GM23338 (cell line): ENCODE data around the gene CAPG. TPM values are rescaled to one million over a fixed set of nuclear protein-coding genes. Genes with fewer than 3 reads are reported as not detected.

Experiments
- ATAC-seq: fragments of 200-7000 bp; cut with Tn5 transposase; 3 replicates; pipeline ENCODE4 v1.9.1; 2020
- DNase-seq: peaks from one replicate; pipeline ENCODE4 v3.0.0-alpha.2; 2015; ENCODE audit warnings: low spot score
- H2AFZ ChIP-seq: fragments of 200-600 bp; sonication (generic); 2 replicates; pipeline ENCODE4 v1.8.0; 2016; ENCODE audit warnings: antibody characterized with exemption, mild to moderate bottlenecking, moderate library complexity
- H3F3A ChIP-seq: fragments of 200-600 bp; sonication (generic); replicated peaks from 2 replicates; pipeline ENCODE4 v1.8.0; 2017; ENCODE audit warnings: antibody characterized with exemption, mixed run types, low read depth
- H3K27ac ChIP-seq: fragments of 200-600 bp; sonication (generic); 2 replicates; pipeline ENCODE4 v1.6.1; 2016; ENCODE audit warnings: low read depth
- H3K27me3 ChIP-seq: fragments of 200-600 bp; sonication (generic); 2 replicates; pipeline ENCODE4 v1.8.0; 2016; ENCODE audit warnings: mild to moderate bottlenecking, mixed run types, moderate library complexity; ENCODE audit not compliant: insufficient read depth
- H3K36me3 ChIP-seq: fragments of 200-600 bp; sonication (generic); 2 replicates; pipeline ENCODE4 v1.8.0; 2016; ENCODE audit warnings: mild to moderate bottlenecking; ENCODE audit not compliant: insufficient read depth
- H3K4me1 ChIP-seq: fragments of 200-600 bp; sonication (generic); 2 replicates; pipeline ENCODE4 v1.8.0; 2016; ENCODE audit warnings: mild to moderate bottlenecking, moderate library complexity; ENCODE audit not compliant: insufficient read depth
- H3K4me2 ChIP-seq: fragments of 200-600 bp; sonication (generic); 2 replicates; pipeline ENCODE4 v1.7.1; 2017; ENCODE audit warnings: mixed run types
- H3K4me3 ChIP-seq: fragments of 200-600 bp; sonication (generic); 2 replicates; pipeline ENCODE4 v1.6.1; 2016; ENCODE audit warnings: mixed run types
- H3K79me2 ChIP-seq: fragments of 200-600 bp; sonication (generic); replicated peaks from 2 replicates; pipeline ENCODE4 v1.8.0; 2017; ENCODE audit warnings: mild to moderate bottlenecking; ENCODE audit not compliant: insufficient read depth
- H3K9me2 ChIP-seq: fragments of 200-600 bp; sonication (generic); 2 replicates; pipeline ENCODE4 v1.8.0; 2017; ENCODE audit not compliant: insufficient read depth
- H4K20me1 ChIP-seq: fragments of 200-600 bp; sonication (generic); replicated peaks from 2 replicates; pipeline ENCODE4 v1.8.0; 2017; ENCODE audit warnings: mild to moderate bottlenecking; ENCODE audit not compliant: insufficient read depth
- H3K27ac Mint-ChIP-seq: 2 replicates; pipeline ENCODE4 v1.8.0; 2020; ENCODE audit warnings: inconsistent platforms, mild to moderate bottlenecking, moderate library complexity, mixed read lengths
- H3K27me3 Mint-ChIP-seq: 3 replicates; pipeline ENCODE4 v1.8.0; 2022; ENCODE audit warnings: low read depth, mild to moderate bottlenecking, moderate library complexity, mixed read lengths, inconsistent platforms; ENCODE audit not compliant: insufficient read depth, poor library complexity
- H3K36me3 Mint-ChIP-seq: 3 replicates; pipeline ENCODE4 v1.8.0; 2021; ENCODE audit warnings: low read depth, mild to moderate bottlenecking, inconsistent platforms, moderate library complexity, mixed read lengths
- H3K4me1 Mint-ChIP-seq: 3 replicates; pipeline ENCODE4 v1.8.0; 2020; ENCODE audit warnings: mild to moderate bottlenecking, inconsistent platforms, mixed read lengths
- H3K4me3 Mint-ChIP-seq: 3 replicates; pipeline ENCODE4 v1.8.0; 2021; ENCODE audit warnings: moderate library complexity, mild to moderate bottlenecking, inconsistent platforms, mixed read lengths
- H3K9me3 Mint-ChIP-seq: 3 replicates; pipeline ENCODE4 v1.8.0; 2020; ENCODE audit warnings: moderate library complexity, mild to moderate bottlenecking, inconsistent platforms, mixed read lengths
- CREB1 ChIP-seq: fragments of 250-450 bp; sonication (Bioruptor Pico); IDR thresholded peaks from 2 replicates; pipeline ENCODE4 v1.5.0; 2020; ENCODE audit warnings: low read depth, mild to moderate bottlenecking, moderate library complexity
- CTCF ChIP-seq, 2 experiments: fragments of 200-600 bp in 1 of 2; sonication (generic) in 1 of 2; conservative IDR thresholded peaks; 2 replicates each; pipeline versions ENCODE4 v1.5.1 to v1.6.1; 2016 to 2017; ENCODE audit warnings: antibody characterized with exemption in 2 of 2, low read depth in 2 of 2, mild to moderate bottlenecking in 2 of 2, moderate library complexity in 1 of 2
- ETS1 ChIP-seq: IDR thresholded peaks from 2 replicates; pipeline ENCODE4 v1.6.1; 2016; ENCODE audit warnings: antibody characterized with exemption
- EZH2 ChIP-seq: fragments of 200-600 bp; sonication (generic); IDR thresholded peaks from one replicate; pipeline ENCODE4 v1.8.0; 2017; ENCODE audit warnings: antibody characterized with exemption, mild to moderate bottlenecking, low read depth; ENCODE audit not compliant: unreplicated experiment
- JUNB ChIP-seq: IDR thresholded peaks from one replicate; pipeline ENCODE4 v1.6.1; 2016; ENCODE audit warnings: antibody characterized with exemption; ENCODE audit not compliant: unreplicated experiment
- NANOG ChIP-seq: IDR thresholded peaks from 2 replicates; pipeline ENCODE4 v1.6.1; 2016; ENCODE audit warnings: antibody characterized with exemption, borderline replicate concordance
- POLR2AphosphoS5 ChIP-seq: IDR thresholded peaks from 2 replicates; pipeline ENCODE4 v1.6.1; 2016; ENCODE audit warnings: antibody characterized with exemption, low read depth
- REST ChIP-seq: IDR thresholded peaks from one replicate; pipeline ENCODE4 v1.6.1; 2018; ENCODE audit warnings: antibody characterized with exemption; ENCODE audit not compliant: unreplicated experiment
- STAT1 ChIP-seq: IDR thresholded peaks from one replicate; pipeline ENCODE4 v1.6.1; 2016; ENCODE audit warnings: antibody characterized with exemption; ENCODE audit not compliant: unreplicated experiment
- ZNF114 ChIP-seq: fragments of 250-450 bp; sonication (Bioruptor Pico); IDR thresholded peaks from 2 replicates; pipeline ENCODE4 v1.5.0; 2020; ENCODE audit warnings: mild to moderate bottlenecking, moderate library complexity
- ZNF331 ChIP-seq: fragments of 250-450 bp; sonication (Bioruptor Pico); IDR thresholded peaks from 2 replicates; pipeline ENCODE4 v1.5.0; 2020; ENCODE audit warnings: low read depth, mild to moderate bottlenecking, moderate library complexity
- ZNF462 ChIP-seq: fragments of 250-450 bp; sonication (Bioruptor Pico); IDR thresholded peaks from 2 replicates; pipeline ENCODE4 v1.5.0; 2020; ENCODE audit warnings: mild to moderate bottlenecking, moderate library complexity
- polyA plus RNA-seq: library from polyadenylated mRNA; unstranded; fragments of >200 nt; fragmentation: Nextera tagmentation; extraction: Ambion mirVana; gene quantifications from 2 replicates; pipeline ENCODE4 v1.2.1, GENCODE V29; 2016
- total RNA-seq: library from RNA; depleted of rRNA; stranded (reverse); fragments of >200 nt; shearing (Covaris generic); gene quantifications from 2 replicates; pipeline ENCODE4 v1.2.3, GENCODE V29; 2014

CAPG gene
- total and polyA plus RNA-seq, 2 experiments from 2014 or later = 88.7 to 104 TPM

- no peak overlapping the region for H3K27ac Mint-ChIP-seq
Measured at GRCh38 chr2:85385746-85386145, 24.4 kb downstream of the CAPG start.

More at GRCh38 chr2:85385746-85386145, 24.4 kb downstream of the CAPG start:
- Mint-ChIP-seq H3K36me3 (peaks cover 19% of the 10 kb centered on the region), H3K4me3 (no peak overlapping the region), H3K27me3 (peaks cover 7% of the 10 kb centered on the region), H3K9me3 (peaks cover 8% of the 10 kb centered on the region), H3K4me1 (peaks cover 27% of the 10 kb centered on the region)
- Histone ChIP-seq H3K27ac (no peak overlapping the region), H3K79me2 (no peaks in the 10 kb centered on the region), H2AFZ (no peak overlapping the region), H3K4me3 (no peak overlapping the region), H3K4me2 (no peak overlapping the region), H4K20me1 (no peaks in the 10 kb centered on the region), H3F3A (0 out of 2 replicates have a peak, but pooled peaks cover 4% of the 10 kb centered on the region), H3K4me1 (peaks cover 12% of the 10 kb centered on the region), H3K36me3 (peaks cover 5% of the 10 kb centered on the region), H3K27me3 (no peaks in the 10 kb centered on the region), H3K9me2 (no peaks in the 10 kb centered on the region)
- TF ChIP-seq CTCF (conservative IDR thresholded peaks at IDR 0.05; ENCODE audit: low read depth in 2 of 2) (no peak), STAT1 (no peak), EZH2 (no peak), ZNF114 (CRISPR knock-in tag) (no peak), CREB1 (CRISPR knock-in tag) (no peak), NANOG (no peak), POLR2AphosphoS5 (no peak), ETS1 (no peak), JUNB (no peak), ZNF331 (no peak), REST (no peak), ZNF462 (no peak)
- ATAC-seq = peak; percentile 19; the same call in 1 of the 3 replicates
- no peak for DNase-seq
